Endothelial cell of umbilical vein (primary cell): ENCODE results near the gene MAN1A1. TPM values are rescaled to one million over a fixed set of nuclear protein-coding genes. Genes with fewer than 3 reads are reported as not detected.

ENCODE experiments used
- BruUV-seq: library from RNA; stranded (reverse); fragments of 400-500 nt; replicated peaks from 2 replicates; lab custom pipeline; 2021; lab: Mats Ljungman, UMichigan
- CTCF ChIA-PET: fragments of 300-600, 350-600 bp; sonication (Branson Sonifier 250); formaldehyde crosslinking; loops from one replicate; lab custom pipeline; 2021; ENCODE audit warnings: antibody characterized with exemption, inconsistent platforms; lab: Charles Lee
- POLR2A ChIA-PET: fragments of 300-600, 350-600 bp; sonication (Branson Sonifier 250); formaldehyde crosslinking; loops from one replicate; lab custom pipeline; 2021; ENCODE audit warnings: antibody characterized with exemption, inconsistent platforms; lab: Charles Lee
- DNase-seq: peaks from one replicate; pipeline ENCODE4 v3.0.0-alpha.2; 2011; ENCODE audit warnings: low read depth, low spot score
- FAIRE-seq: peaks from 2 replicates; lab custom pipeline; 2011; peaks lifted over from hg19 to GRCh38; lab: Jason Lieb, UNC
- H2AFZ ChIP-seq: 2 replicates; pipeline ENCODE4 v1.6.0; 2012; ENCODE audit warnings: low read depth, low read length, control low read depth, inconsistent platforms
- H3K27ac ChIP-seq: 2 replicates; pipeline ENCODE4 v1.5.1; 2011; ENCODE audit warnings: low read depth, mild to moderate bottlenecking, control low read depth, low read length, moderate library complexity; ENCODE audit not compliant: insufficient read depth
- H3K27me3 ChIP-seq, 2 experiments: 2 replicates each; pipeline versions ENCODE4 v1.6.0 to v1.6.1; 2011; ENCODE audit warnings: low read length in 2 of 2, mixed read lengths in 1 of 2; ENCODE audit not compliant: control insufficient read depth in 2 of 2, insufficient read depth in 2 of 2
- H3K36me3 ChIP-seq, 2 experiments: 2 replicates in 1 of 2; 3 replicates in 1 of 2; pipeline ENCODE4 v1.5.1; 2011; ENCODE audit warnings: low read length in 2 of 2, mild to moderate bottlenecking in 1 of 2, moderate library complexity in 1 of 2; ENCODE audit not compliant: control insufficient read depth in 2 of 2, insufficient read depth in 2 of 2; ENCODE audit errors: extremely low read depth in 1 of 2
- H3K4me1 ChIP-seq: 3 replicates; pipeline ENCODE4 v1.5.1; 2011; ENCODE audit warnings: mild to moderate bottlenecking, low read length; ENCODE audit not compliant: control insufficient read depth, insufficient read depth; ENCODE audit errors: extremely low read depth
- H3K4me2 ChIP-seq: 2 replicates; pipeline ENCODE4 v1.6.1; 2011; ENCODE audit warnings: low read length, control low read depth, mixed read lengths; ENCODE audit not compliant: insufficient read depth
- H3K4me3 ChIP-seq, 3 experiments: fragments of 200-600 bp in 1 of 3; sonication (generic), shearing (Covaris generic) in 1 of 3; replicated peaks in 1 of 3; 2 replicates each; pipeline ENCODE4 v1.5.1; 2011 to 2016; ENCODE audit warnings: control low read depth in 3 of 3, low read length in 3 of 3, mild to moderate bottlenecking in 2 of 3, inconsistent platforms in 1 of 3, low read depth in 1 of 3, moderate library complexity in 1 of 3; ENCODE audit not compliant: insufficient read depth in 1 of 3
- H3K79me2 ChIP-seq: 2 replicates; pipeline ENCODE4 v1.6.0; 2012; ENCODE audit warnings: low read length, inconsistent platforms; ENCODE audit not compliant: control insufficient read depth, insufficient read depth
- H3K9ac ChIP-seq: replicated peaks from 2 replicates; pipeline ENCODE3; 2011; ENCODE audit warnings: low read length, control low read depth; ENCODE audit not compliant: insufficient read depth; ENCODE audit errors: extremely low read depth
- H3K9me1 ChIP-seq: replicated peaks from 3 replicates; pipeline ENCODE4 v1.6.0; 2011; ENCODE audit warnings: mild to moderate bottlenecking, low read length; ENCODE audit not compliant: control insufficient read depth, insufficient read depth; ENCODE audit errors: extremely low read depth
- H3K9me3 ChIP-seq: replicated peaks from 2 replicates; pipeline ENCODE4 v1.5.1; 2012; ENCODE audit warnings: low read length, inconsistent platforms; ENCODE audit not compliant: control insufficient read depth, insufficient read depth
- H4K20me1 ChIP-seq: replicated peaks from 2 replicates; pipeline ENCODE3; 2011; ENCODE audit warnings: mild to moderate bottlenecking, low read length; ENCODE audit not compliant: control insufficient read depth, insufficient read depth; ENCODE audit errors: extremely low read depth
- EZH2 ChIP-seq: IDR thresholded peaks from 2 replicates; pipeline ENCODE4 v1.6.1; 2012; ENCODE audit warnings: borderline replicate concordance, low read depth, mild to moderate bottlenecking, moderate library complexity, low read length, inconsistent platforms; ENCODE audit not compliant: severe bottlenecking
- FOS ChIP-seq: IDR thresholded peaks from 2 replicates; pipeline ENCODE4 v1.6.1; 2011; ENCODE audit warnings: mild to moderate bottlenecking, low read length, moderate library complexity, borderline replicate concordance; ENCODE audit not compliant: insufficient read depth
- GATA2 ChIP-seq: IDR thresholded peaks from 2 replicates; pipeline ENCODE4 v1.7.0; 2011; ENCODE audit warnings: low read depth, mild to moderate bottlenecking, moderate library complexity, mixed read lengths, low read length; ENCODE audit not compliant: insufficient read length, insufficient read depth
- JUN ChIP-seq: IDR thresholded peaks from 2 replicates; pipeline ENCODE4 v1.6.1; 2011; ENCODE audit warnings: borderline replicate concordance, low read depth; ENCODE audit not compliant: insufficient read length, insufficient read depth
- MAX ChIP-seq: IDR thresholded peaks from 2 replicates; pipeline ENCODE4 v1.6.1; 2011; ENCODE audit not compliant: insufficient read depth, insufficient read length
- MYC ChIP-seq: IDR thresholded peaks from one replicate; pipeline ENCODE4 v1.6.1; 2011; ENCODE audit warnings: mild to moderate bottlenecking, low read depth, low read length
- POLR2A ChIP-seq: IDR thresholded peaks from 2 replicates; pipeline ENCODE4 v1.6.1; 2012; ENCODE audit warnings: low read depth, mild to moderate bottlenecking, control low read depth, low read length
- POLR2AphosphoS5 ChIP-seq: IDR thresholded peaks from 2 replicates; pipeline ENCODE4 v1.6.1; 2012; ENCODE audit warnings: low read depth, mild to moderate bottlenecking, control low read depth, low read length, moderate library complexity; ENCODE audit not compliant: insufficient read depth
- dilution Hi-C: fragments of 300-500 bp; cut with MboI; formaldehyde crosslinking; loops from one replicate; pipeline ENCODE4 v1.15.0; 2019; ENCODE audit warnings: low sequenced_read_pairs; ENCODE audit not compliant: extremely low pct_ligation_motif_present
- intact Hi-C: fragments of 100-400 bp; cut with micrococcal nuclease; formaldehyde crosslinking; loops from one replicate; pipeline ENCODE4 v1.10.0; 2022
- polyA plus RNA-seq, 4 experiments: library from polyadenylated mRNA; depleted of rRNA in 3 of 4; stranded (reverse) in 3 of 4; unstranded in 1 of 4; fragments of >200 nt; gene quantifications; 2 replicates each; pipeline versions ENCODE4 v1.2.1 to v1.2.3, GENCODE V29; 2011 to 2012; ENCODE audit warnings: missing spikeins in 1 of 4
- total RNA-seq: library from RNA; stranded (reverse); gene quantifications from 2 replicates; pipeline ENCODE4 v1.2.3, GENCODE V29; 2021
- TF ChIP-seq, protein P1 (sequence below), 2 donors: IDR thresholded peaks; 1 replicate in 1 of 2; 2 replicates in 1 of 2; pipeline ENCODE4 v1.5.1; 2011; ENCODE audit warnings: low read length in 2 of 2, mild to moderate bottlenecking in 2 of 2, moderate library complexity in 2 of 2, control low read depth in 1 of 2, inconsistent platforms in 1 of 2, low read depth in 1 of 2; ENCODE audit not compliant: insufficient read depth in 1 of 2; ENCODE audit errors: extremely low read depth in 1 of 2

MAN1A1 gene
- total and polyA plus RNA-seq, 2 donors (not counting 3 experiments of a cell fraction or from before 2014, with no cell fraction given), result 3.3 to 12.9 TPM

GRCh38 chr6:119243037-119243436, 106.5 kb downstream of the MAN1A1 start:
- no TSS peak for BruUV-seq
- intact Hi-C loops (no loop called here), dilution Hi-C loops (no loop called here)
- FAIRE-seq (no peak), DNase-seq (no peak)
- Histone ChIP-seq H4K20me1 (no peaks in the 10 kb centered on the region), H3K9ac (no peak overlapping the region), H3K27me3 (no peaks in the 10 kb centered on the region), H3K9me1 (no peaks in the 10 kb centered on the region), H3K9me3 (no peaks in the 10 kb centered on the region), H2AFZ (no peak overlapping the region), H3K4me2 (no peak overlapping the region), H3K4me1 (peaks cover 3% of the 10 kb centered on the region), H3K4me3 (no peak overlapping the region), H3K36me3 (no peaks in the 10 kb centered on the region), H3K79me2 (no peaks in the 10 kb centered on the region), H3K27ac (no peak overlapping the region)
- TF ChIP-seq MAX, result no peak
- TF ChIP-seq, protein P1, sequence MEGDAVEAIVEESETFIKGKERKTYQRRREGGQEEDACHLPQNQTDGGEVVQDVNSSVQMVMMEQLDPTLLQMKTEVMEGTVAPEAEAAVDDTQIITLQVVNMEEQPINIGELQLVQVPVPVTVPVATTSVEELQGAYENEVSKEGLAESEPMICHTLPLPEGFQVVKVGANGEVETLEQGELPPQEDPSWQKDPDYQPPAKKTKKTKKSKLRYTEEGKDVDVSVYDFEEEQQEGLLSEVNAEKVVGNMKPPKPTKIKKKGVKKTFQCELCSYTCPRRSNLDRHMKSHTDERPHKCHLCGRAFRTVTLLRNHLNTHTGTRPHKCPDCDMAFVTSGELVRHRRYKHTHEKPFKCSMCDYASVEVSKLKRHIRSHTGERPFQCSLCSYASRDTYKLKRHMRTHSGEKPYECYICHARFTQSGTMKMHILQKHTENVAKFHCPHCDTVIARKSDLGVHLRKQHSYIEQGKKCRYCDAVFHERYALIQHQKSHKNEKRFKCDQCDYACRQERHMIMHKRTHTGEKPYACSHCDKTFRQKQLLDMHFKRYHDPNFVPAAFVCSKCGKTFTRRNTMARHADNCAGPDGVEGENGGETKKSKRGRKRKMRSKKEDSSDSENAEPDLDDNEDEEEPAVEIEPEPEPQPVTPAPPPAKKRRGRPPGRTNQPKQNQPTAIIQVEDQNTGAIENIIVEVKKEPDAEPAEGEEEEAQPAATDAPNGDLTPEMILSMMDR (IDR thresholded peaks at IDR 0.05; ENCODE audit: extremely low read depth in 1 of 2, insufficient read depth in 1 of 2, low read depth in 1 of 2, low read length in 2 of 2), result no peak
- no peak for TF ChIP-seq MYC
- no peak for TF ChIP-seq FOS
- TF ChIP-seq POLR2AphosphoS5, result no peak
- no peak for TF ChIP-seq JUN
- TF ChIP-seq EZH2, result no peak
- TF ChIP-seq GATA2, result no peak
- TF ChIP-seq POLR2A, result no peak
- ChIA-PET POLR2A (no interaction called here), CTCF (no interaction called here)
